GM08714 (cell line): ENCODE measurements around the gene ARGLU1.

ENCODE experiments used
- H3K4me3 ChIP-seq: fragments of 200-500 bp; sonication (Bioruptor generic); 2 replicates; pipeline ENCODE4 v1.5.1; 2014; ENCODE audit warnings: mild to moderate bottlenecking, low read length, inconsistent platforms
- ZNF274 ChIP-seq: IDR thresholded peaks from 2 replicates; pipeline ENCODE4 v1.6.1; 2012; ENCODE audit warnings: mild to moderate bottlenecking, low read depth, low read length

The ARGLU1 gene

GRCh38 chr13:106499896-106500295 is 68.0 kb downstream of the ARGLU1 start:
- H3K4me3 ChIP-seq: no peak overlapping the region
- no peak for TF ChIP-seq ZNF274

- no peak for TF ChIP-seq ZNF274
- H3K4me3 ChIP-seq: no peak overlapping the region
Observed at GRCh38 chr13:106499113-106499512, 68.8 kb downstream of the ARGLU1 start.

- TF ChIP-seq ZNF274: no peak
- H3K4me3 ChIP-seq: no peak overlapping the region
Observed at GRCh38 chr13:106498571-106498970, 69.4 kb downstream of the ARGLU1 start.

- no peak overlapping the region for H3K4me3 ChIP-seq
- TF ChIP-seq ZNF274: no peak
Observed at GRCh38 chr13:106498158-106498557, 69.8 kb downstream of the ARGLU1 start.

- H3K4me3 ChIP-seq: no peak overlapping the region
- no peak for TF ChIP-seq ZNF274
Observed at GRCh38 chr13:106497079-106497478, 70.9 kb downstream of the ARGLU1 start.

- H3K4me3 ChIP-seq: no peak overlapping the region
- TF ChIP-seq ZNF274: no peak
Observed at GRCh38 chr13:106496072-106496997, 71.6 kb downstream of the ARGLU1 start.

- no peak overlapping the region for H3K4me3 ChIP-seq
- no peak for TF ChIP-seq ZNF274
Observed at GRCh38 chr13:106494936-106495335, 73.0 kb downstream of the ARGLU1 start.

GRCh38 chr13:106494506-106494905 is 73.4 kb downstream of the ARGLU1 start:
- TF ChIP-seq ZNF274: no peak
- no peak overlapping the region for H3K4me3 ChIP-seq

- no peak overlapping the region for H3K4me3 ChIP-seq
- no peak for TF ChIP-seq ZNF274
Observed at GRCh38 chr13:106493533-106494220, 74.3 kb downstream of the ARGLU1 start.

- no peak overlapping the region for H3K4me3 ChIP-seq
- no peak for TF ChIP-seq ZNF274
Observed at GRCh38 chr13:106492588-106493475, 75.1 kb downstream of the ARGLU1 start.

- H3K4me3 ChIP-seq: no peak overlapping the region
- no peak for TF ChIP-seq ZNF274
Observed at GRCh38 chr13:106491928-106492587, 75.9 kb downstream of the ARGLU1 start.
